Endothelial cell of umbilical vein (primary cell): ENCODE measurements around the gene PHF3. TPM values are rescaled to one million over a fixed set of nuclear protein-coding genes. Genes with fewer than 3 reads are reported as not detected.

ENCODE experiments used
- BruUV-seq: library from RNA; stranded (reverse); fragments of 400-500 nt; replicated peaks from 2 replicates; lab custom pipeline; 2021; lab: Mats Ljungman, UMichigan
- CTCF ChIA-PET: fragments of 300-600, 350-600 bp; sonication (Branson Sonifier 250); formaldehyde crosslinking; loops from one replicate; lab custom pipeline; 2021; ENCODE audit warnings: antibody characterized with exemption, inconsistent platforms; lab: Charles Lee
- POLR2A ChIA-PET: fragments of 300-600, 350-600 bp; sonication (Branson Sonifier 250); formaldehyde crosslinking; loops from one replicate; lab custom pipeline; 2021; ENCODE audit warnings: antibody characterized with exemption, inconsistent platforms; lab: Charles Lee
- DNase-seq: peaks from one replicate; pipeline ENCODE4 v3.0.0-alpha.2; 2011; ENCODE audit warnings: low read depth, low spot score
- FAIRE-seq: peaks from 2 replicates; lab custom pipeline; 2011; peaks lifted over from hg19 to GRCh38; lab: Jason Lieb, UNC
- H2AFZ ChIP-seq: 2 replicates; pipeline ENCODE4 v1.6.0; 2012; ENCODE audit warnings: low read depth, low read length, control low read depth, inconsistent platforms
- H3K27ac ChIP-seq: 2 replicates; pipeline ENCODE4 v1.5.1; 2011; ENCODE audit warnings: low read depth, mild to moderate bottlenecking, control low read depth, low read length, moderate library complexity; ENCODE audit not compliant: insufficient read depth
- H3K27me3 ChIP-seq, 2 experiments: 2 replicates each; pipeline versions ENCODE4 v1.6.0 to v1.6.1; 2011; ENCODE audit warnings: low read length in 2 of 2, mixed read lengths in 1 of 2; ENCODE audit not compliant: control insufficient read depth in 2 of 2, insufficient read depth in 2 of 2
- H3K36me3 ChIP-seq, 2 experiments: 2 replicates in 1 of 2; 3 replicates in 1 of 2; pipeline ENCODE4 v1.5.1; 2011; ENCODE audit warnings: low read length in 2 of 2, mild to moderate bottlenecking in 1 of 2, moderate library complexity in 1 of 2; ENCODE audit not compliant: control insufficient read depth in 2 of 2, insufficient read depth in 2 of 2; ENCODE audit errors: extremely low read depth in 1 of 2
- H3K4me1 ChIP-seq: 3 replicates; pipeline ENCODE4 v1.5.1; 2011; ENCODE audit warnings: mild to moderate bottlenecking, low read length; ENCODE audit not compliant: control insufficient read depth, insufficient read depth; ENCODE audit errors: extremely low read depth
- H3K4me2 ChIP-seq: 2 replicates; pipeline ENCODE4 v1.6.1; 2011; ENCODE audit warnings: low read length, control low read depth, mixed read lengths; ENCODE audit not compliant: insufficient read depth
- H3K4me3 ChIP-seq, 3 experiments: fragments of 200-600 bp in 1 of 3; sonication (generic), shearing (Covaris generic) in 1 of 3; replicated peaks in 1 of 3; 2 replicates each; pipeline ENCODE4 v1.5.1; 2011 to 2016; ENCODE audit warnings: control low read depth in 3 of 3, low read length in 3 of 3, mild to moderate bottlenecking in 2 of 3, inconsistent platforms in 1 of 3, low read depth in 1 of 3, moderate library complexity in 1 of 3; ENCODE audit not compliant: insufficient read depth in 1 of 3
- H3K79me2 ChIP-seq: 2 replicates; pipeline ENCODE4 v1.6.0; 2012; ENCODE audit warnings: low read length, inconsistent platforms; ENCODE audit not compliant: control insufficient read depth, insufficient read depth
- H3K9ac ChIP-seq: replicated peaks from 2 replicates; pipeline ENCODE3; 2011; ENCODE audit warnings: low read length, control low read depth; ENCODE audit not compliant: insufficient read depth; ENCODE audit errors: extremely low read depth
- H3K9me1 ChIP-seq: replicated peaks from 3 replicates; pipeline ENCODE4 v1.6.0; 2011; ENCODE audit warnings: mild to moderate bottlenecking, low read length; ENCODE audit not compliant: control insufficient read depth, insufficient read depth; ENCODE audit errors: extremely low read depth
- H3K9me3 ChIP-seq: replicated peaks from 2 replicates; pipeline ENCODE4 v1.5.1; 2012; ENCODE audit warnings: low read length, inconsistent platforms; ENCODE audit not compliant: control insufficient read depth, insufficient read depth
- H4K20me1 ChIP-seq: replicated peaks from 2 replicates; pipeline ENCODE3; 2011; ENCODE audit warnings: mild to moderate bottlenecking, low read length; ENCODE audit not compliant: control insufficient read depth, insufficient read depth; ENCODE audit errors: extremely low read depth
- CTCF ChIP-seq, 2 donors: IDR thresholded peaks; 1 replicate in 1 of 2; 2 replicates in 1 of 2; pipeline ENCODE4 v1.5.1; 2011; ENCODE audit warnings: low read length in 2 of 2, mild to moderate bottlenecking in 2 of 2, moderate library complexity in 2 of 2, control low read depth in 1 of 2, inconsistent platforms in 1 of 2, low read depth in 1 of 2; ENCODE audit not compliant: insufficient read depth in 1 of 2; ENCODE audit errors: extremely low read depth in 1 of 2
- EZH2 ChIP-seq: IDR thresholded peaks from 2 replicates; pipeline ENCODE4 v1.6.1; 2012; ENCODE audit warnings: borderline replicate concordance, low read depth, mild to moderate bottlenecking, moderate library complexity, low read length, inconsistent platforms; ENCODE audit not compliant: severe bottlenecking
- FOS ChIP-seq: IDR thresholded peaks from 2 replicates; pipeline ENCODE4 v1.6.1; 2011; ENCODE audit warnings: mild to moderate bottlenecking, low read length, moderate library complexity, borderline replicate concordance; ENCODE audit not compliant: insufficient read depth
- GATA2 ChIP-seq: IDR thresholded peaks from 2 replicates; pipeline ENCODE4 v1.7.0; 2011; ENCODE audit warnings: low read depth, mild to moderate bottlenecking, moderate library complexity, mixed read lengths, low read length; ENCODE audit not compliant: insufficient read length, insufficient read depth
- JUN ChIP-seq: IDR thresholded peaks from 2 replicates; pipeline ENCODE4 v1.6.1; 2011; ENCODE audit warnings: borderline replicate concordance, low read depth; ENCODE audit not compliant: insufficient read length, insufficient read depth
- MAX ChIP-seq: IDR thresholded peaks from 2 replicates; pipeline ENCODE4 v1.6.1; 2011; ENCODE audit not compliant: insufficient read depth, insufficient read length
- MYC ChIP-seq: IDR thresholded peaks from one replicate; pipeline ENCODE4 v1.6.1; 2011; ENCODE audit warnings: mild to moderate bottlenecking, low read depth, low read length
- POLR2A ChIP-seq: IDR thresholded peaks from 2 replicates; pipeline ENCODE4 v1.6.1; 2012; ENCODE audit warnings: low read depth, mild to moderate bottlenecking, control low read depth, low read length
- POLR2AphosphoS5 ChIP-seq: IDR thresholded peaks from 2 replicates; pipeline ENCODE4 v1.6.1; 2012; ENCODE audit warnings: low read depth, mild to moderate bottlenecking, control low read depth, low read length, moderate library complexity; ENCODE audit not compliant: insufficient read depth
- dilution Hi-C: fragments of 300-500 bp; cut with MboI; formaldehyde crosslinking; loops from one replicate; pipeline ENCODE4 v1.15.0; 2019; ENCODE audit warnings: low sequenced_read_pairs; ENCODE audit not compliant: extremely low pct_ligation_motif_present
- intact Hi-C: fragments of 100-400 bp; cut with micrococcal nuclease; formaldehyde crosslinking; loops from one replicate; pipeline ENCODE4 v1.10.0; 2022
- polyA plus RNA-seq, 4 experiments: library from polyadenylated mRNA; depleted of rRNA in 3 of 4; stranded (reverse) in 3 of 4; unstranded in 1 of 4; fragments of >200 nt; gene quantifications; 2 replicates each; pipeline versions ENCODE4 v1.2.1 to v1.2.3, GENCODE V29; 2011 to 2012; ENCODE audit warnings: missing spikeins in 1 of 4
- total RNA-seq: library from RNA; stranded (reverse); gene quantifications from 2 replicates; pipeline ENCODE4 v1.2.3, GENCODE V29; 2021

The PHF3 gene
- total and polyA plus RNA-seq, 2 donors (not counting 3 experiments of a cell fraction or from before 2014, with no cell fraction given), result 4.6 to 29.6 TPM

GRCh38 chr6:63683071-63683603 is 47.5 kb downstream of the PHF3 start:
- H3K36me3 ChIP-seq, result peaks cover 0 to 7% of the 10 kb centered on the region in 2 experiments
- FAIRE-seq, result no peak
- CTCF ChIA-PET, result interaction anchor here (0.9 to 2.5 kb wide), 9 partner anchors 8 to 119 kb away, joined by 3 to 10 read pairs (median 3); no protein-coding TSS in a partner anchor

More at GRCh38 chr6:63683071-63683603, 47.5 kb downstream of the PHF3 start:
- intact Hi-C loops (loop anchor here (5.0 kb wide), 1 partner anchor 46 kb away; the partner anchor contains the start of gene PHF3), dilution Hi-C loops (no loop called here)
- TF ChIP-seq CTCF (IDR thresholded peaks at IDR 0.05; ENCODE audit: extremely low read depth in 1 of 2, insufficient read depth in 1 of 2, low read depth in 1 of 2, low read length in 2 of 2) (no peak), POLR2A (no peak), MAX (no peak), FOS (no peak), EZH2 (no peak), GATA2 (no peak), POLR2AphosphoS5 (no peak), JUN (no peak), MYC (no peak)
- BruUV-seq, result no TSS peak
- no peak overlapping the region for H3K27ac ChIP-seq
- no peak overlapping the region for H2AFZ ChIP-seq
- DNase-seq, result no peak
- H3K4me2 ChIP-seq, result no peak overlapping the region
- H3K79me2 ChIP-seq, result peaks cover 7% of the 10 kb centered on the region
- no peak overlapping the region for H3K4me3 ChIP-seq
- no peaks in the 10 kb centered on the region for H3K9me3 ChIP-seq
- no peak overlapping the region for H3K9ac ChIP-seq
- POLR2A ChIA-PET, result no interaction called here
- H3K27me3 ChIP-seq, result no peaks in the 10 kb centered on the region
- H4K20me1 ChIP-seq, result no peaks in the 10 kb centered on the region
- H3K4me1 ChIP-seq, result no peaks in the 10 kb centered on the region
- H3K9me1 ChIP-seq, result no peaks in the 10 kb centered on the region
